ENCODE data around the gene MGAT4A.
"Not testable (repeated sequence)": the region's sequence is repeated elsewhere in the genome, so short reads cannot be mapped to it uniquely, and the experiment has no call there.

The MGAT4A gene

DNA sequence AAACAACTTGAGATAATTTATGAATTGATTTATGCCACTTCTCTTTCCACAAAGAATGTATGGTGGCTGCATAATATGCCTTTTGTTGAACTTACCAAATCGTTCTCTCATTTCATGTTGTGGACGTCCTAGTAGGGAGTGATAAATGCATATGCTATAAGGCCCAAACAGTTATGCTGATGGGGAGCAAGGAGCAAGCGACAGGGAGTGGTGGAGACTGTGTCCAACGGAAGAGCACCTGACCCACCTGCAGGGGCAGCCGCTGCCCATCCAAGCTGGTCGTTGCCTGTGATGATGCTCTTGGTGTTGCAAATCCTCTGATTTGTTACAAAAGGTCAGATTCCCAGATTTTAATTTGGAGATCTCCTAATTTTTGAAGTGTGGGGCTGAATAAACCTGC, 31.0 kb upstream of the MGAT4A start:
- no peak for TF ChIP-seq POU2F2 (IDR thresholded peaks at IDR 0.05; ENCODE audit: low read depth, low read length)
- TF ChIP-seq SPI1 (IDR thresholded peaks at IDR 0.05; ENCODE audit: low read depth, low read length) = no peak
- no peak for TF ChIP-seq PAX5 (IDR thresholded peaks at IDR 0.05; ENCODE audit: insufficient read depth, low read length, severe bottlenecking)
- no peak for TF ChIP-seq TAF1 (IDR thresholded peaks at IDR 0.05; ENCODE audit: low read depth, low read length)
- no peak for TF ChIP-seq POLR2A (IDR thresholded peaks at IDR 0.05; ENCODE audit: low read depth, low read length)
- no peak for TF ChIP-seq POLR2AphosphoS5 (IDR thresholded peaks at IDR 0.05; ENCODE audit: low read depth, low read length)
- no peak for FAIRE-seq
- DNase-seq (ENCODE audit: insufficient read length, low spot score) = no peak

DNA sequence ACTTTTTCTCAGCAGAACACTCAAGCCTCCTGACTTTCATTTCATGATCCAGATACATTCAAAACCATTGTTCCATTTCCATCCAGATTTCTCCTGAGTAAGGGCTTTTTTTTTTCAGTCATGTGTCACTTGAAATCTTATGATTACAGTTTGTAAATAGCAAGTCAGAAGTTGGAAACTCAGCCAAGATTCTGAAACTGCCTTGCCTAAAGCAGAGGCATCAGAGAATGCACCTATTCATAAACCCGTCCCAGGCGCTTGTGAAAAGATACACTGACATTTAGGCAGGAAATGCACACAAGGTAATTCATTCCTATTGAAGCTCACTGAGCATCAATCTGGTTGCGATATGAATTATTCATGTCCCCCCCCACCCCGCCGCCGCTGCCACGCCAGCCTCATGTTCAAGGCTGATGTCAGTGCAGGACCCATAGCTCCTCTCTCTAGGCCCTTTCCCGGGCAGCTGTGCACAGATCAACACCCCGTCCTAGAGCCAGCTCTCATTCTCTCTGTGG, 30.4 kb upstream of the MGAT4A start:
- FAIRE-seq = no peak
- DNase-seq (ENCODE audit: insufficient read length, low spot score) = no peak

DNA sequence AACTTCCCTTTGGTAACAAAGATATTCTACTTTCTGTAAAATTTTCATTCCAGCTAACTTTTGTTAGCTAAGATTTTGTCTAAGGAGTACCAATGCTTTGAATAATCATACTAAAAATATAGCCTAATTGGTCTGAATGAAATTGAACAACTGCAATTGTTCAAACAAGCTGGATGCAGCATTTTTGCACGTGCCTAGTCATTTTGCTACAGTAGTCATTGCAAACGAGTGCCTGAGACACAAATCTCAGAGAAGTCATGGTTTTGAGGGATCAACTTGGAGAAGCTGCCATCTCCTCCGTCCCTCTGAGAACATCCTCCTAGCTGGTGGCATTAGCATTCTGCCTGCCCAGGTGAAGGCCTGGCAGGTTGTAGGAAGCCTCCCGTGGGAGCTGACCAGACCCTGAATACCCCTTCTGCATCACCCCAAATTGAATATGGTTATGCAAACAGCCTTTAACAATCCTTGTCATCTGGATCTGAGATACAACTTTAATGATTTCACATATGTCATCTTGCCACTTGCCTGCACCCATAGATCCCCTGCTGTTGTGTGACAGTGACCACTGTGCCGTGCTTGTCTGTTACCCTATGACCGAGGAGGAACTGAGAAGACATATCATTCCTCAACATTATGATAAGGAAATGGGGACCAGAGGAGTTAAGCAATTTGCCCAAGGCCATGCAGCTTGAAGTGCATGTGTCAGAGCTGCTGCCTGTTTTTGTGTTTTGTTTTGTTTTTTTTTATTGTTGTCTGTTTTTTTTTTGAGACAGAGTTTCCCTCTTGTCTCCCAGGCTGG, 29.1 kb upstream of the MGAT4A start:
- TF ChIP-seq POLR2AphosphoS5 (IDR thresholded peaks at IDR 0.05; ENCODE audit: low read depth, low read length) = no peak
- TF ChIP-seq PAX5 (IDR thresholded peaks at IDR 0.05; ENCODE audit: insufficient read depth, low read length, severe bottlenecking) = no peak
- no peak for TF ChIP-seq TAF1 (IDR thresholded peaks at IDR 0.05; ENCODE audit: low read depth, low read length)
- TF ChIP-seq SPI1 (IDR thresholded peaks at IDR 0.05; ENCODE audit: low read depth, low read length) = peak; percentile 73
- TF ChIP-seq POU2F2 (IDR thresholded peaks at IDR 0.05; ENCODE audit: low read depth, low read length) = no peak
- TF ChIP-seq POLR2A (IDR thresholded peaks at IDR 0.05; ENCODE audit: low read depth, low read length) = no peak
- FAIRE-seq = peak; percentile 57
- no peak for DNase-seq (ENCODE audit: insufficient read length, low spot score)

More for the DNA sequence above, 30.4 kb upstream of the MGAT4A start:
- no peak for TF ChIP-seq POU2F2 (IDR thresholded peaks at IDR 0.05; ENCODE audit: low read depth, low read length)
- no peak for TF ChIP-seq TAF1 (IDR thresholded peaks at IDR 0.05; ENCODE audit: low read depth, low read length)
- no peak for TF ChIP-seq SPI1 (IDR thresholded peaks at IDR 0.05; ENCODE audit: low read depth, low read length)
- no peak for TF ChIP-seq POLR2A (IDR thresholded peaks at IDR 0.05; ENCODE audit: low read depth, low read length)
- TF ChIP-seq PAX5 (IDR thresholded peaks at IDR 0.05; ENCODE audit: insufficient read depth, low read length, severe bottlenecking) = no peak
- no peak for TF ChIP-seq POLR2AphosphoS5 (IDR thresholded peaks at IDR 0.05; ENCODE audit: low read depth, low read length)

DNA sequence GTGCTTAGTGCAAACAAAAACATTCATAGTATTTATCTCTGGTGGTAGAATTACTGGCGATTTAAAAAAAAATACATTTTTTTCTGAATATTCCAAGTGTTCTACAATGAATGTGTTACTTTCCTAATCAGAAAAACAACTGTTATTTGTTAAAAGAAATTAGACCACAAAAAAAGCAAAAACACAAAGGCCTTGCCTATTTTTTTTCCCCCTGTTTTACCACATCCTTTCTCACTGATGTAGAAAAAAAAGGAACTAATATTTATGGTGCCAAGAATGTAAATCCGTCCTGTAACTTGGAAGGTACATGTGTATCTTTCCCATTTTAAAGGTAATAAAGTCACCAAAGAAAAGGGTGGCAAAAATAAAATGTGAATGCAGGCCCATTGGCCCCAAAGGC, 28.4 kb upstream of the MGAT4A start:
- no peak for TF ChIP-seq SPI1 (IDR thresholded peaks at IDR 0.05; ENCODE audit: low read depth, low read length)
- TF ChIP-seq POLR2A (IDR thresholded peaks at IDR 0.05; ENCODE audit: low read depth, low read length) = no peak
- TF ChIP-seq TAF1 (IDR thresholded peaks at IDR 0.05; ENCODE audit: low read depth, low read length) = no peak
- TF ChIP-seq PAX5 (IDR thresholded peaks at IDR 0.05; ENCODE audit: insufficient read depth, low read length, severe bottlenecking) = no peak
- no peak for TF ChIP-seq POLR2AphosphoS5 (IDR thresholded peaks at IDR 0.05; ENCODE audit: low read depth, low read length)
- TF ChIP-seq POU2F2 (IDR thresholded peaks at IDR 0.05; ENCODE audit: low read depth, low read length) = no peak
- no peak for FAIRE-seq

DNA sequence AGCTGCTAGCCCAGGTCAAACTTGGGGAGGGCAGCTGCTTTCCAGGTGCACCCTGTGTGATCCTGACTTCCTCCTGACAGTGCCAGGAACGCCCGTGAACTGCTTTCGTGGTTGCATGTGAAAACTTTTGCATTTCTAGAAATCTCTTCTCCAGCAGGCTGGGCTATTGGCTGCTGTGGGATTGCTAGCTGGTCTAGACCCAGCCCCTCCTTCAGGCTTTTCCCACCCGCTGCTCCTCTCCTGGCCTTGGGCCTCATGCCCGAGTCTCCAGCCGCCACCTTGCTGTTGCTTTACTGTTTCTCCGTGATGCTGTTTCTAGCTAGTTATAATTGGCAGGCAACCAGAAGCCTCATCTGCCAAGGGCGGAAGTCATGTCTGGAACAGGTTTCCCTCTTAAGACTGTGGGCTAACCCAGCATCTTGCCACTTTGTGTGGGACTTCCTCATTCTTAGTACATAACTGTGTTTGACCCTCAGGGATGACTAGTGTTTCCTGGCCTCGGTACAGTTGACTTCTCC, 27.0 kb upstream of the MGAT4A start:
- FAIRE-seq (peak; percentile 94), DNase-seq (ENCODE audit: insufficient read length, low spot score) (peak; percentile 47)

More for the DNA sequence above, 28.4 kb upstream of the MGAT4A start:
- DNase-seq (ENCODE audit: insufficient read length, low spot score) = no peak

DNA sequence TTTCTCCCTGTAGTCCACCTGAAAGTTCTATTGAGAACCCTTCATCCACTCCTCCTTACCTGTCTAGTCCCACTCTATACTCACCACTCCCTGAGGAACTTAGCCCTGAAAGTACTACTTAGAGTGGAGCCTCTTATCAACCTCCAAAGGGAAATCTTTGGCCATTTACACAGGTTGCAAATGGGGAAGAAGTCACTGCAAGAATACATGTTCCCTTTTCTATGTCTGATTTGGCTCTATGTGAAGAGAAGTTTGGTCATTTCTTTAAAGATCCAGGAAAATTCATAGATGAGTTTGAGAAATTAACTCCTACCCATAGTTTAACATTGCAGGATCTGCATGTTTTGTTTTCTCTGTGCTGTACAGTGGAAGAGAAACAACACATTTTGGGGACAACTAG, 22.9 kb upstream of the MGAT4A start:
- DNase-seq (ENCODE audit: insufficient read length, low spot score) = no peak
- FAIRE-seq = no peak
- TF ChIP-seq POU2F2 (IDR thresholded peaks at IDR 0.05; ENCODE audit: low read depth, low read length) (no peak), TAF1 (IDR thresholded peaks at IDR 0.05; ENCODE audit: low read depth, low read length) (no peak), PAX5 (IDR thresholded peaks at IDR 0.05; ENCODE audit: insufficient read depth, low read length, severe bottlenecking) (no peak), POLR2AphosphoS5 (IDR thresholded peaks at IDR 0.05; ENCODE audit: low read depth, low read length) (no peak), POLR2A (IDR thresholded peaks at IDR 0.05; ENCODE audit: low read depth, low read length) (no peak), SPI1 (IDR thresholded peaks at IDR 0.05; ENCODE audit: low read depth, low read length) (no peak)

More for the DNA sequence above, 27.0 kb upstream of the MGAT4A start:
- TF ChIP-seq POU2F2 (IDR thresholded peaks at IDR 0.05; ENCODE audit: low read depth, low read length) = no peak
- no peak for TF ChIP-seq PAX5 (IDR thresholded peaks at IDR 0.05; ENCODE audit: insufficient read depth, low read length, severe bottlenecking)
- TF ChIP-seq SPI1 (IDR thresholded peaks at IDR 0.05; ENCODE audit: low read depth, low read length) = peak; percentile 97

DNA sequence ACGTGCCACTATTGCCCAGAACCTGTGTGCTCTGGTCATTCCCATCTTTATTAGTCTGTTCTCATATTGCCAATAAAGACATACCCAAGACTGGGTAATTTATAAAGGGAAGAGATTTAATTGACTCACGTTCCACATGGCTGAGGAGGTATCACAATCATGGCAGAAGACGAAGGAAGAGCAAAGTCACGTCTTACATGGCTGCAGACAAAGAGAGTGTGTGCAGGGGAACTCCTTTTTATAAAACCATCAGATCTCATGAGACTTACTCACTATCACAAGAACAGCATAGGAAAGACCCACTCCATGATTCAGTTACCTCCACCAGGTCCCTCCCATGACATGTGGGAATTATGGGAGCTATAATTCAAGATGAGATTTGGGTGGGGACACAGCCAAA, 21.8 kb upstream of the MGAT4A start:
- not testable (repeated sequence) for DNase-seq (ENCODE audit: insufficient read length, low spot score); FAIRE-seq

DNA sequence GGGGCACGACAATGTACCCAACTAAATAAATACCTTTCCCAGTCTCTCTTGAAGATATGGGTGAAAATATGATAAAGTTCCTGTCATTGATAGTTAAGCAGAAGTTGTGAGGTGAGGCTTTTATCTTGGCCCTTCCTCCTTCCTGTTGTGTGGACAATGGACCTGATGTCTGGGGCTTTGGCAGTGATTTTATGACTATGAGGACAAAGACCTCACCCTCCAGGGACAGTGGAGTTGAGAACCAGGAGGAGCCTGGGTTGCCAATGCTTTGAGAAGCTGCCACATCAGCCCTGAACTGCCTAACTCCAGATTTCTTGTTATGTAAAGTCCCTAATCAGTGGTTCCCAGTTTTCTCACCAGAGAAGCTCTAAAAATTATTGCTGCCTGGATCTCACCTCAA, 20.8 kb upstream of the MGAT4A start:
- TF ChIP-seq POLR2A (IDR thresholded peaks at IDR 0.05; ENCODE audit: low read depth, low read length) = no peak
- no peak for TF ChIP-seq TAF1 (IDR thresholded peaks at IDR 0.05; ENCODE audit: low read depth, low read length)
- TF ChIP-seq POU2F2 (IDR thresholded peaks at IDR 0.05; ENCODE audit: low read depth, low read length) = no peak
- no peak for TF ChIP-seq PAX5 (IDR thresholded peaks at IDR 0.05; ENCODE audit: insufficient read depth, low read length, severe bottlenecking)
- TF ChIP-seq SPI1 (IDR thresholded peaks at IDR 0.05; ENCODE audit: low read depth, low read length) = no peak
- no peak for DNase-seq (ENCODE audit: insufficient read length, low spot score)
- no peak for FAIRE-seq

DNA sequence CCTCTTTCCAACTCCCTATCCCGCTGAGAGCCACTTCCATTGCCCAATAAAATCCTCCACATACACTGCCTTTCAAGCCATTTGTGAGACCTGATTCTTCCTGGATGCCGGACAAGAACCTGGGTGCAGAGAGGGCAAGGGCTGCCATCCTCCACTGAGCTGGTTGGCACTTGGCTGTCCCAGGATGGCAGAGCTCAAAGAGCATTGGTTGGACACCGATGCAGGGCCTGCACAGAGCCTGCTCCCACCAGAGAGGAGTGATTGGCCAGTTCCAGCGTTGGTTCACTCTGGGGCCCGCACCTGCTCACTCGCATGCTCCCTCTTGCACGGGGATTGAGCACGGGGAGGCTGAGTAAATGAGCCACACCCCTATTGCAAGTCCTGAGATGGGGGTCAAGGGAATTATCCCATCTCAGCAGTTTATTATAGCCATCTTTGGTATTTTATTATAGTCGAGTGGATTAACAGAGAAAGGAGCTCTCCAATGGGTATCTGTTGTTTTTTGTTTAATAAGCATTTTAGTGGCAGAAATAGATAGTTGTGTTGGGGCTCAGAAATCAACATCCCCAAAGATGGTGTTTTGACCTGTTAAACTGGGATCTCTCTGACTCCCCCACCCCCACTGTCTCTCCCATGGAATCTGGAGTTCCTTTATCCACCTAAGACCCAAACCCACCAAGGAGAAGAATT, 19.8 kb upstream of the MGAT4A start:
- no peak for FAIRE-seq
- no peak for DNase-seq (ENCODE audit: insufficient read length, low spot score)
- TF ChIP-seq SPI1 (IDR thresholded peaks at IDR 0.05; ENCODE audit: low read depth, low read length) (no peak), TAF1 (IDR thresholded peaks at IDR 0.05; ENCODE audit: low read depth, low read length) (no peak), POU2F2 (IDR thresholded peaks at IDR 0.05; ENCODE audit: low read depth, low read length) (no peak), POLR2A (IDR thresholded peaks at IDR 0.05; ENCODE audit: low read depth, low read length) (no peak), POLR2AphosphoS5 (IDR thresholded peaks at IDR 0.05; ENCODE audit: low read depth, low read length) (no peak), PAX5 (IDR thresholded peaks at IDR 0.05; ENCODE audit: insufficient read depth, low read length, severe bottlenecking) (no peak)

Data from GM12891 (cell line).